Measurements from ENCODE around the gene RBM26. TPM values are rescaled to one million over a fixed set of nuclear protein-coding genes. Genes with fewer than 3 reads are reported as not detected.

The RBM26 gene
- total and polyA plus RNA-seq, 5 donors from 2014 or later = 10.6 to 86.4 (median 14.5) TPM

DNA sequence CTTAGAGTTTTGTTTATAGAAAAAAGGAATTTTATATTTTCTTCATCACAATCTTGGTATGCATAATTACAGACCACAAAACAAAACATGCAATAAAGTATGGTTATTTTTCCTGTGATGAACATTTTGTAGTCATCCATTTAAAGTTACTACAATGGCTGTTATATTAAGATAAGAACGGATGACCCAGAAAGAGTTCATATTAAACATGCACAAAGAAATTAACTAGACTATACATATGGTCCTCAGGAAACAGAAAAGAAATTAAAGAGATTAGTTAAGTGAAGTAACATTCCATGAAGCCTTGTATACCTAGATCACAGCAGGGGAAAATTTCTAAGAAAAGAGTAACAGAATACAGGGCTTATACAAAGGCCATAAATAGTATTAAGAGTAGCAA is 36.8 kb downstream of the RBM26 start:
- Histone ChIP-seq H3K4me1 (ENCODE audit: control insufficient read depth, insufficient read depth, low read length, poor library complexity, severe bottlenecking) (no peaks in the 10 kb centered on the region), H3K4me3 (ENCODE audit: low read depth, low read length) (no peak overlapping the region), H3K27ac (ENCODE audit: insufficient read depth, low read length, poor library complexity, severe bottlenecking) (no peak overlapping the region), H3K27me3 (ENCODE audit: control insufficient read depth, insufficient read depth, low read length) (no peaks in the 10 kb centered on the region), H3K9me3 (ENCODE audit: control insufficient read depth in 2 of 2, low read length in 2 of 2) (no peaks in the 10 kb centered on the region), H3K36me3 (ENCODE audit: control insufficient read depth, insufficient read depth, low read length) (peaks cover 83% of the 10 kb centered on the region)
- DNase-seq (no peak), ATAC-seq (ENCODE audit: low read depth in 2 of 2) (no peak)
- no peak overlapping the region for H3K27ac Mint-ChIP-seq
- H3K4me1 Mint-ChIP-seq = peaks cover under 1 to 8% (median 6%) of the 10 kb centered on the region in 4 donors
- peak overlapping the region in 1 of 4 donors; percentile 48 for H3K4me3 Mint-ChIP-seq
- H3K36me3 Mint-ChIP-seq = peaks cover 45% of the 10 kb centered on the region
- peaks cover 0 to 1% (median 0%) of the 10 kb centered on the region in 7 donors for H3K9me3 Mint-ChIP-seq
- no peaks in the 10 kb centered on the region for H3K27me3 Mint-ChIP-seq

GRCh38 chr13:79365981-79366380 is 40.1 kb downstream of the RBM26 start:
- H3K36me3 Mint-ChIP-seq = peaks cover 55% of the 10 kb centered on the region
- Histone ChIP-seq H3K9me3 (ENCODE audit: control insufficient read depth in 2 of 2, low read length in 2 of 2) (no peaks in the 10 kb centered on the region), H3K4me1 (ENCODE audit: control insufficient read depth, insufficient read depth, low read length, poor library complexity, severe bottlenecking) (no peaks in the 10 kb centered on the region), H3K4me3 (ENCODE audit: low read depth, low read length) (no peak overlapping the region), H3K36me3 (ENCODE audit: control insufficient read depth, insufficient read depth, low read length) (peaks cover 90% of the 10 kb centered on the region), H3K27ac (ENCODE audit: insufficient read depth, low read length, poor library complexity, severe bottlenecking) (no peak overlapping the region), H3K27me3 (ENCODE audit: control insufficient read depth, insufficient read depth, low read length) (no peaks in the 10 kb centered on the region)
- peaks cover 0 to 1% (median 0%) of the 10 kb centered on the region in 7 donors for H3K9me3 Mint-ChIP-seq
- H3K27me3 Mint-ChIP-seq = no peaks in the 10 kb centered on the region
- H3K4me1 Mint-ChIP-seq = peaks cover 10 to 21% (median 12%) of the 10 kb centered on the region in 4 donors
- no peak for DNase-seq
- no peak overlapping the region for H3K27ac Mint-ChIP-seq
- no peak overlapping the region for H3K4me3 Mint-ChIP-seq
- no peak for ATAC-seq (ENCODE audit: low read depth in 2 of 2)

GRCh38 chr13:79361299-79361698 is 44.8 kb downstream of the RBM26 start:
- DNase-seq (no peak), ATAC-seq (ENCODE audit: low read depth in 2 of 2) (no peak)
- H3K4me1 Mint-ChIP-seq = peaks cover 15 to 19% (median 17%) of the 10 kb centered on the region in 4 donors
- Histone ChIP-seq H3K4me3 (ENCODE audit: low read depth, low read length) (no peak overlapping the region), H3K9me3 (ENCODE audit: control insufficient read depth in 2 of 2, low read length in 2 of 2) (no peaks in the 10 kb centered on the region), H3K4me1 (ENCODE audit: control insufficient read depth, insufficient read depth, low read length, poor library complexity, severe bottlenecking) (no peaks in the 10 kb centered on the region), H3K27ac (ENCODE audit: insufficient read depth, low read length, poor library complexity, severe bottlenecking) (no peak overlapping the region), H3K27me3 (ENCODE audit: control insufficient read depth, insufficient read depth, low read length) (no peaks in the 10 kb centered on the region), H3K36me3 (ENCODE audit: control insufficient read depth, insufficient read depth, low read length) (peaks cover 89% of the 10 kb centered on the region)
- H3K4me3 Mint-ChIP-seq = no peak overlapping the region
- no peaks in the 10 kb centered on the region for H3K27me3 Mint-ChIP-seq
- H3K27ac Mint-ChIP-seq = peak overlapping the region in 2 of 3 donors; percentile 40 to 42
- no peaks in the 10 kb centered on the region for H3K9me3 Mint-ChIP-seq
- H3K36me3 Mint-ChIP-seq = peaks cover 47% of the 10 kb centered on the region

- no peak overlapping the region for H3K27ac Mint-ChIP-seq
- DNase-seq = no peak
- no peaks in the 10 kb centered on the region for H3K9me3 Mint-ChIP-seq
These were observed 46.0 kb downstream of the RBM26 start for GRCh38 chr13:79360095-79360494.

GRCh38 chr13:79359064-79359463 is 47.0 kb downstream of the RBM26 start:
- Mint-ChIP-seq H3K27me3 (no peaks in the 10 kb centered on the region), H3K4me1 (peaks cover 13 to 22% (median 19%) of the 10 kb centered on the region in 4 donors), H3K9me3 (no peaks in the 10 kb centered on the region), H3K27ac (peak overlapping the region in 1 of 3 donors; percentile 54), H3K4me3 (no peak overlapping the region), H3K36me3 (peaks cover 41% of the 10 kb centered on the region)
- no peak overlapping the region for H3K4me3 ChIP-seq (ENCODE audit: low read depth, low read length)
- H3K4me1 ChIP-seq (ENCODE audit: control insufficient read depth, insufficient read depth, low read length, poor library complexity, severe bottlenecking) = no peaks in the 10 kb centered on the region
- DNase-seq = no peak
- no peak overlapping the region for H3K27ac ChIP-seq (ENCODE audit: insufficient read depth, low read length, poor library complexity, severe bottlenecking)
- no peak for ATAC-seq (ENCODE audit: low read depth in 2 of 2)
- H3K36me3 ChIP-seq (ENCODE audit: control insufficient read depth, insufficient read depth, low read length) = peaks cover 87% of the 10 kb centered on the region
- H3K9me3 ChIP-seq (ENCODE audit: control insufficient read depth in 2 of 2, low read length in 2 of 2) = no peaks in the 10 kb centered on the region
- H3K27me3 ChIP-seq (ENCODE audit: control insufficient read depth, insufficient read depth, low read length) = no peaks in the 10 kb centered on the region

More at GRCh38 chr13:79360095-79360494, 46.0 kb downstream of the RBM26 start:
- no peak overlapping the region for H3K4me3 Mint-ChIP-seq
- H3K27me3 Mint-ChIP-seq = no peaks in the 10 kb centered on the region
- Histone ChIP-seq H3K27ac (ENCODE audit: insufficient read depth, low read length, poor library complexity, severe bottlenecking) (no peak overlapping the region), H3K4me3 (ENCODE audit: low read depth, low read length) (no peak overlapping the region), H3K36me3 (ENCODE audit: control insufficient read depth, insufficient read depth, low read length) (peaks cover 87% of the 10 kb centered on the region), H3K27me3 (ENCODE audit: control insufficient read depth, insufficient read depth, low read length) (no peaks in the 10 kb centered on the region), H3K4me1 (ENCODE audit: control insufficient read depth, insufficient read depth, low read length, poor library complexity, severe bottlenecking) (no peaks in the 10 kb centered on the region), H3K9me3 (ENCODE audit: control insufficient read depth in 2 of 2, low read length in 2 of 2) (no peaks in the 10 kb centered on the region)
- peaks cover 15 to 22% (median 19%) of the 10 kb centered on the region in 4 donors for H3K4me1 Mint-ChIP-seq
- peaks cover 43% of the 10 kb centered on the region for H3K36me3 Mint-ChIP-seq
- no peak for ATAC-seq (ENCODE audit: low read depth in 2 of 2)

- DNase-seq = no peak
- peaks cover 7% of the 10 kb centered on the region for H3K4me1 ChIP-seq (ENCODE audit: control insufficient read depth, insufficient read depth, low read length, poor library complexity, severe bottlenecking)
- H3K9me3 ChIP-seq (ENCODE audit: control insufficient read depth in 2 of 2, low read length in 2 of 2) = no peaks in the 10 kb centered on the region
- no peak overlapping the region for H3K4me3 ChIP-seq (ENCODE audit: low read depth, low read length)
- H3K27ac Mint-ChIP-seq = peak overlapping the region in 1 of 3 donors; percentile 2
- no peaks in the 10 kb centered on the region for H3K9me3 Mint-ChIP-seq
- H3K27me3 ChIP-seq (ENCODE audit: control insufficient read depth, insufficient read depth, low read length) = no peaks in the 10 kb centered on the region
- H3K36me3 ChIP-seq (ENCODE audit: control insufficient read depth, insufficient read depth, low read length) = peaks cover 78% of the 10 kb centered on the region
- no peak for ATAC-seq (ENCODE audit: low read depth in 2 of 2)
- peaks cover 33% of the 10 kb centered on the region for H3K36me3 Mint-ChIP-seq
- H3K4me3 Mint-ChIP-seq = no peak overlapping the region
- no peak overlapping the region for H3K27ac ChIP-seq (ENCODE audit: insufficient read depth, low read length, poor library complexity, severe bottlenecking)
- peaks cover 11 to 26% (median 21%) of the 10 kb centered on the region in 4 donors for H3K4me1 Mint-ChIP-seq
- no peaks in the 10 kb centered on the region for H3K27me3 Mint-ChIP-seq
These were observed 51.8 kb downstream of the RBM26 start for GRCh38 chr13:79354285-79354684.

- peak overlapping the region in 2 of 3 donors; percentile 2 to 9 for H3K27ac Mint-ChIP-seq
- no peaks in the 10 kb centered on the region for H3K9me3 Mint-ChIP-seq
- Histone ChIP-seq H3K27ac (ENCODE audit: insufficient read depth, low read length, poor library complexity, severe bottlenecking) (no peak overlapping the region), H3K36me3 (ENCODE audit: control insufficient read depth, insufficient read depth, low read length) (peaks cover 72% of the 10 kb centered on the region), H3K27me3 (ENCODE audit: control insufficient read depth, insufficient read depth, low read length) (no peaks in the 10 kb centered on the region), H3K4me3 (ENCODE audit: low read depth, low read length) (no peak overlapping the region), H3K9me3 (ENCODE audit: control insufficient read depth in 2 of 2, low read length in 2 of 2) (no peaks in the 10 kb centered on the region), H3K4me1 (ENCODE audit: control insufficient read depth, insufficient read depth, low read length, poor library complexity, severe bottlenecking) (peaks cover 7% of the 10 kb centered on the region)
- DNase-seq (no peak), ATAC-seq (ENCODE audit: low read depth in 2 of 2) (no peak)
- H3K27me3 Mint-ChIP-seq = no peaks in the 10 kb centered on the region
- peaks cover 11 to 22% (median 21%) of the 10 kb centered on the region in 4 donors for H3K4me1 Mint-ChIP-seq
- peaks cover 27% of the 10 kb centered on the region for H3K36me3 Mint-ChIP-seq
- H3K4me3 Mint-ChIP-seq = no peak overlapping the region
These were observed 52.4 kb downstream of the RBM26 start for GRCh38 chr13:79353693-79354092.

DNA sequence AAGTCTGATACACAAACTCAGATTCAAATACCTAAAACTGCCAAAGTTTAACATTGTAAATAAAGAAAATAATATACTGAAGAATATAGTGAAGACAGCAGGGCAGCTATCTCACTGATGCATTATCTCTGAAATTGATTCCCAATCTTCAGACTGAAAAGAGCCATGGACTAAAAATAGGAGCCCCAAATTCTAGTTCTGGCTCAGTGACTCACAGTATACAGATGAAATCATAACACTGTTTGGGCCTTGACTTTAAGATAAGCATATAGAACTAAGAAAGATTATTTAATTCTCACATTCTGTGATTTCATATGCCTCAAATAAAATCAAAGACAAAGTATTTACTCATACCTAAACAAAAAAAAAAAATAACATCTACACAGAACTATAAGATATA is 53.9 kb downstream of the RBM26 start:
- H3K9me3 ChIP-seq (ENCODE audit: control insufficient read depth in 2 of 2, low read length in 2 of 2) = no peaks in the 10 kb centered on the region
- no peak overlapping the region for H3K4me3 ChIP-seq (ENCODE audit: low read depth, low read length)
- H3K27me3 ChIP-seq (ENCODE audit: control insufficient read depth, insufficient read depth, low read length) = no peaks in the 10 kb centered on the region
- peaks cover 7% of the 10 kb centered on the region for H3K4me1 ChIP-seq (ENCODE audit: control insufficient read depth, insufficient read depth, low read length, poor library complexity, severe bottlenecking)
- H3K36me3 Mint-ChIP-seq = peaks cover 32% of the 10 kb centered on the region
- no peaks in the 10 kb centered on the region for H3K9me3 Mint-ChIP-seq
- H3K27ac Mint-ChIP-seq = no peak overlapping the region
- peaks cover 64% of the 10 kb centered on the region for H3K36me3 ChIP-seq (ENCODE audit: control insufficient read depth, insufficient read depth, low read length)
- ATAC-seq (ENCODE audit: low read depth in 2 of 2) (no peak), DNase-seq (no peak)
- H3K4me1 Mint-ChIP-seq = peaks cover 12 to 31% (median 23%) of the 10 kb centered on the region in 4 donors
- H3K27me3 Mint-ChIP-seq = no peaks in the 10 kb centered on the region
- H3K4me3 Mint-ChIP-seq = no peak overlapping the region
- no peak overlapping the region for H3K27ac ChIP-seq (ENCODE audit: insufficient read depth, low read length, poor library complexity, severe bottlenecking)

All from CD4-positive, CD25-positive, alpha-beta regulatory T cell (primary cell).